H9 (cell line): ENCODE results near the gene VTI1B. TPM values are rescaled to one million over a fixed set of nuclear protein-coding genes. Genes with fewer than 3 reads are reported as not detected.

ENCODE experiments used
- DNase-seq: peaks from one replicate; pipeline ENCODE4 v3.0.0-alpha.2; 2017
- H2AFZ ChIP-seq: one replicate; pipeline ENCODE4 v1.6.1; 2013; ENCODE audit warnings: mild to moderate bottlenecking, low read length, control low read depth, moderate library complexity
- H2AK5ac ChIP-seq: 2 replicates; pipeline ENCODE4 v1.6.1; 2013; ENCODE audit warnings: low read length, control low read depth, mixed read lengths; ENCODE audit not compliant: insufficient read length
- H2BK120ac ChIP-seq: one replicate; pipeline ENCODE4 v1.6.1; 2013; ENCODE audit warnings: low read depth, mild to moderate bottlenecking, low read length, control low read depth, inconsistent platforms; ENCODE audit not compliant: poor library complexity, severe bottlenecking
- H2BK12ac ChIP-seq: 2 replicates; pipeline ENCODE4 v1.6.1; 2013; ENCODE audit warnings: low read length, control low read depth, mixed read lengths, low read depth; ENCODE audit not compliant: insufficient read length
- H2BK15ac ChIP-seq: 2 replicates; pipeline ENCODE4 v1.6.1; 2013; ENCODE audit warnings: low read depth, low read length, control low read depth
- H2BK20ac ChIP-seq: one replicate; pipeline ENCODE4 v1.6.1; 2013; ENCODE audit warnings: low read depth, mild to moderate bottlenecking, low read length, control low read depth, inconsistent platforms; ENCODE audit not compliant: poor library complexity, severe bottlenecking
- H2BK5ac ChIP-seq: 2 replicates; pipeline ENCODE4 v1.6.1; 2013; ENCODE audit warnings: low read length, control low read depth, mixed read lengths; ENCODE audit not compliant: insufficient read length
- H3K14ac ChIP-seq: 2 replicates; pipeline ENCODE4 v1.6.1; 2013; ENCODE audit warnings: low read length, control low read depth; ENCODE audit not compliant: insufficient read depth
- H3K18ac ChIP-seq: 2 replicates; pipeline ENCODE4 v1.6.1; 2013; ENCODE audit warnings: low read depth, mild to moderate bottlenecking, mixed read lengths, low read length, control low read depth; ENCODE audit not compliant: insufficient read length
- H3K23ac ChIP-seq: 2 replicates; pipeline ENCODE4 v1.6.1; 2013; ENCODE audit warnings: low read length, control low read depth, mixed read lengths, low read depth; ENCODE audit not compliant: insufficient read length
- H3K23me2 ChIP-seq: 2 replicates; pipeline ENCODE4 v1.6.1; 2013; ENCODE audit warnings: low read depth, mild to moderate bottlenecking, mixed read lengths, low read length, control low read depth; ENCODE audit not compliant: insufficient read length, poor library complexity, severe bottlenecking
- H3K27ac ChIP-seq: 2 replicates; pipeline ENCODE4 v1.5.1; 2013; ENCODE audit warnings: low read length, control low read depth, mixed read lengths, low read depth; ENCODE audit not compliant: insufficient read length
- H3K27me3 ChIP-seq: 2 replicates; pipeline ENCODE4 v1.6.1; 2013; ENCODE audit warnings: low read length, control low read depth, inconsistent platforms; ENCODE audit not compliant: insufficient read depth
- H3K4ac ChIP-seq: 2 replicates; pipeline ENCODE4 v1.6.1; 2013; ENCODE audit warnings: low read depth, mild to moderate bottlenecking, control low read depth, inconsistent platforms, low read length, moderate library complexity
- H3K4me1 ChIP-seq: 2 replicates; pipeline ENCODE4 v1.6.1; 2013; ENCODE audit warnings: low read length, control low read depth, inconsistent platforms; ENCODE audit not compliant: insufficient read depth
- H3K4me2 ChIP-seq: 2 replicates; pipeline ENCODE4 v1.6.1; 2013; ENCODE audit warnings: low read length, control low read depth, mixed read lengths; ENCODE audit not compliant: insufficient read length, insufficient read depth
- H3K56ac ChIP-seq: 2 replicates; pipeline ENCODE4 v1.6.1; 2013; ENCODE audit warnings: low read depth, mild to moderate bottlenecking, mixed read lengths, low read length, control low read depth; ENCODE audit not compliant: insufficient read length
- H3K79me1 ChIP-seq: 2 replicates; pipeline ENCODE4 v1.6.1; 2013; ENCODE audit warnings: low read depth, mild to moderate bottlenecking, moderate library complexity, low read length, control low read depth, inconsistent platforms; ENCODE audit not compliant: insufficient read depth, poor library complexity, severe bottlenecking
- H3K79me2 ChIP-seq: 2 replicates; pipeline ENCODE4 v1.6.1; 2013; ENCODE audit warnings: low read length, control low read depth, inconsistent platforms; ENCODE audit not compliant: insufficient read depth
- H3K9ac ChIP-seq: 2 replicates; pipeline ENCODE4 v1.6.1; 2013; ENCODE audit warnings: low read length, control low read depth, mixed read lengths; ENCODE audit not compliant: insufficient read length; ENCODE audit errors: extremely low read depth
- H3K9me3 ChIP-seq: one replicate; pipeline ENCODE4 v1.6.1; 2013; ENCODE audit warnings: low read depth, low read length, inconsistent platforms; ENCODE audit not compliant: control insufficient read depth
- H3T11ph ChIP-seq: one replicate; pipeline ENCODE4 v1.6.1; 2013; ENCODE audit warnings: mild to moderate bottlenecking, low read length, control low read depth, inconsistent platforms
- H4K20me1 ChIP-seq: one replicate; pipeline ENCODE4 v1.6.1; 2013; ENCODE audit not compliant: control insufficient read depth, insufficient read length, insufficient read depth
- H4K5ac ChIP-seq: 2 replicates; pipeline ENCODE4 v1.6.1; 2013; ENCODE audit warnings: low read depth, mild to moderate bottlenecking, mixed read lengths, low read length, control low read depth; ENCODE audit not compliant: insufficient read length
- H4K8ac ChIP-seq: replicated peaks from 2 replicates; pipeline ENCODE4 v1.6.1; 2013; ENCODE audit warnings: low read length, control low read depth, mixed read lengths, low read depth; ENCODE audit not compliant: insufficient read length
- H4K91ac ChIP-seq: 2 replicates; pipeline ENCODE4 v1.6.1; 2013; ENCODE audit warnings: low read depth, mild to moderate bottlenecking, moderate library complexity, mixed read lengths, low read length, control low read depth; ENCODE audit not compliant: insufficient read length
- H3K27ac Mint-ChIP-seq, 3 experiments: 2 replicates in 2 of 3; 3 replicates in 1 of 3; pipeline ENCODE4 v1.8.0; 2020 to 2021; ENCODE audit warnings: mixed read lengths in 3 of 3, mild to moderate bottlenecking in 1 of 3, moderate library complexity in 1 of 3
- H3K27me3 Mint-ChIP-seq: 2 replicates; pipeline ENCODE4 v1.8.0; 2021; ENCODE audit warnings: low read depth, mild to moderate bottlenecking, moderate library complexity, mixed read lengths
- H3K36me3 Mint-ChIP-seq, 3 experiments: 2 replicates in 2 of 3; 3 replicates in 1 of 3; pipeline ENCODE4 v1.8.0; 2020 to 2021; ENCODE audit warnings: low read depth in 3 of 3, mixed read lengths in 3 of 3; ENCODE audit not compliant: insufficient read depth in 1 of 3
- H3K4me1 Mint-ChIP-seq, 2 experiments: 2 replicates each; pipeline ENCODE4 v1.8.0; 2020; ENCODE audit warnings: mixed read lengths in 2 of 2
- H3K4me3 Mint-ChIP-seq, 2 experiments: 2 replicates in 1 of 2; 3 replicates in 1 of 2; pipeline ENCODE4 v1.8.0; 2020 to 2021; ENCODE audit warnings: mild to moderate bottlenecking in 2 of 2, mixed read lengths in 2 of 2, moderate library complexity in 1 of 2
- H3K9me3 Mint-ChIP-seq, 2 experiments: 2 replicates in 1 of 2; 3 replicates in 1 of 2; pipeline ENCODE4 v1.8.0; 2020; ENCODE audit warnings: mild to moderate bottlenecking in 2 of 2, mixed read lengths in 2 of 2, moderate library complexity in 1 of 2
- total RNA-seq: library from RNA; stranded (reverse); gene quantifications from 2 replicates; pipeline ENCODE4 v1.2.1, GENCODE V29; 2021
- TF ChIP-seq, protein P1 (sequence below): fragments of 200-600 bp; sonication (generic); conservative IDR thresholded peaks from 3 replicates; pipeline ENCODE4 v1.8.0; 2021; ENCODE audit warnings: antibody characterized with exemption, mild to moderate bottlenecking

The VTI1B gene
- total RNA-seq, 1 experiment from 2014 or later, result 118 TPM

GRCh38 chr14:67618617-67619063 is 55.8 kb downstream of the VTI1B start:
- H3K9me3 Mint-ChIP-seq, result no peaks in the 10 kb centered on the region; a peak in 2 of 5 replicates
- Histone ChIP-seq H2AK5ac (no peak overlapping the region), H4K20me1 (no peaks in the 10 kb centered on the region), H2BK15ac (no peak overlapping the region), H4K5ac (no peak overlapping the region), H3K4ac (no peak overlapping the region), H3T11ph (no peak overlapping the region), H3K56ac (no peak overlapping the region), H3K9me3 (no peaks in the 10 kb centered on the region), H3K4me1 (no peaks in the 10 kb centered on the region; the same call in 1 of the 2 replicates), H2BK20ac (no peak overlapping the region), H3K9ac (no peak overlapping the region), H2BK120ac (no peak overlapping the region), H3K23ac (no peak overlapping the region), H2AFZ (no peak overlapping the region), H3K4me2 (no peak overlapping the region), H3K79me2 (no peaks in the 10 kb centered on the region), H3K18ac (no peak overlapping the region), H2BK5ac (no peak overlapping the region), H4K91ac (no peak overlapping the region), H4K8ac (no peak overlapping the region), H3K27ac (no peak overlapping the region), H3K79me1 (no peaks in the 10 kb centered on the region), H3K14ac (no peak overlapping the region), H3K23me2 (peaks cover 5% of the 10 kb centered on the region), H2BK12ac (no peak overlapping the region), H3K27me3 (no peaks in the 10 kb centered on the region; the same call in 1 of the 2 replicates)
- peaks cover 8 to 11% (median 11%) of the 10 kb centered on the region in 3 experiments for H3K36me3 Mint-ChIP-seq
- peaks cover 54% of the 10 kb centered on the region for H3K27me3 Mint-ChIP-seq
- no peak for DNase-seq
- H3K27ac Mint-ChIP-seq, result peak overlapping the region in 1 of 3 experiments; percentile 90; a peak in 1 of 7 replicates
- H3K4me3 Mint-ChIP-seq, result peak overlapping the region in 1 of 2 experiments; percentile 70; a peak in 3 of 5 replicates
- H3K4me1 Mint-ChIP-seq, result peaks cover 23 to 30% of the 10 kb centered on the region in 2 experiments
- TF ChIP-seq, protein P1, sequence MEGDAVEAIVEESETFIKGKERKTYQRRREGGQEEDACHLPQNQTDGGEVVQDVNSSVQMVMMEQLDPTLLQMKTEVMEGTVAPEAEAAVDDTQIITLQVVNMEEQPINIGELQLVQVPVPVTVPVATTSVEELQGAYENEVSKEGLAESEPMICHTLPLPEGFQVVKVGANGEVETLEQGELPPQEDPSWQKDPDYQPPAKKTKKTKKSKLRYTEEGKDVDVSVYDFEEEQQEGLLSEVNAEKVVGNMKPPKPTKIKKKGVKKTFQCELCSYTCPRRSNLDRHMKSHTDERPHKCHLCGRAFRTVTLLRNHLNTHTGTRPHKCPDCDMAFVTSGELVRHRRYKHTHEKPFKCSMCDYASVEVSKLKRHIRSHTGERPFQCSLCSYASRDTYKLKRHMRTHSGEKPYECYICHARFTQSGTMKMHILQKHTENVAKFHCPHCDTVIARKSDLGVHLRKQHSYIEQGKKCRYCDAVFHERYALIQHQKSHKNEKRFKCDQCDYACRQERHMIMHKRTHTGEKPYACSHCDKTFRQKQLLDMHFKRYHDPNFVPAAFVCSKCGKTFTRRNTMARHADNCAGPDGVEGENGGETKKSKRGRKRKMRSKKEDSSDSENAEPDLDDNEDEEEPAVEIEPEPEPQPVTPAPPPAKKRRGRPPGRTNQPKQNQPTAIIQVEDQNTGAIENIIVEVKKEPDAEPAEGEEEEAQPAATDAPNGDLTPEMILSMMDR, result peak; percentile 72
